ENCODE data around the gene PTCD3.

DNA sequence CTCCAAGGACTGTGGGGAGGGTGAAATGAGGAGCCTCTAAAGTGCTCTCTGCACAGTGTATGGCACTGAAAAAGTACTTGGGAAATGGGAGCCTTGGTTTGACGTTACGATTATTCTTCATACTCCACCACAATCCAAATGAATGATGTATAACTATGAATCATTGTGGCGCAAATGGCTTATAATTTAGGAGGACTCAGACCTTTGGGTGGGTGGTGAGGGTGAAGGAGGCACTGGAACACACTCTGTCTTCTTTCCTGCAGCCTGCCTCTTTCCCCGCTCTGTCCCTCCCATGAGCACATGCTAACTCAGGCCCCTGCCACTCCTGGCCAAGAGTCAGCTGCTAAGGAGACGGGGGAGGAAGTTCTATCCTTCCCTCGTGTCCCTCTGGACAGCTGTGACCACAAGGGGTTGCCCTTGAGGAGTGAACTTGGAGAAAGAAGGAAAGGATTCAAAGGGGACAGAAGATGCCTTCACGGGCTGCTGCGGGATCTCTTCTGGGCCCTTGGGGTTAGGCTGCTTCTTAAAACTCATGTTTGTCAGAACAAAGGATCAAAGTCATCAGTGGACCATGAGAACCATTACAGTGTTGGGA is 36.8 kb upstream of the PTCD3 start:
- TF ChIP-seq, protein P1, sequence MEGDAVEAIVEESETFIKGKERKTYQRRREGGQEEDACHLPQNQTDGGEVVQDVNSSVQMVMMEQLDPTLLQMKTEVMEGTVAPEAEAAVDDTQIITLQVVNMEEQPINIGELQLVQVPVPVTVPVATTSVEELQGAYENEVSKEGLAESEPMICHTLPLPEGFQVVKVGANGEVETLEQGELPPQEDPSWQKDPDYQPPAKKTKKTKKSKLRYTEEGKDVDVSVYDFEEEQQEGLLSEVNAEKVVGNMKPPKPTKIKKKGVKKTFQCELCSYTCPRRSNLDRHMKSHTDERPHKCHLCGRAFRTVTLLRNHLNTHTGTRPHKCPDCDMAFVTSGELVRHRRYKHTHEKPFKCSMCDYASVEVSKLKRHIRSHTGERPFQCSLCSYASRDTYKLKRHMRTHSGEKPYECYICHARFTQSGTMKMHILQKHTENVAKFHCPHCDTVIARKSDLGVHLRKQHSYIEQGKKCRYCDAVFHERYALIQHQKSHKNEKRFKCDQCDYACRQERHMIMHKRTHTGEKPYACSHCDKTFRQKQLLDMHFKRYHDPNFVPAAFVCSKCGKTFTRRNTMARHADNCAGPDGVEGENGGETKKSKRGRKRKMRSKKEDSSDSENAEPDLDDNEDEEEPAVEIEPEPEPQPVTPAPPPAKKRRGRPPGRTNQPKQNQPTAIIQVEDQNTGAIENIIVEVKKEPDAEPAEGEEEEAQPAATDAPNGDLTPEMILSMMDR (IDR thresholded peaks at IDR 0.05): no peak
- no peak for TF ChIP-seq POLR2AphosphoS5 (IDR thresholded peaks at IDR 0.05)
